Trophoblast cell (in vitro differentiated cells and primary cell): Measurements from ENCODE around the gene PDGFRB.

Source experiments
- DNase-seq, 2 donors: peaks; one replicate each; pipeline ENCODE4 v3.0.0-alpha.2; 2016
- H2AFZ ChIP-seq: 2 replicates; pipeline ENCODE4 v1.6.1; 2013; ENCODE audit warnings: low read length, moderate library complexity, mild to moderate bottlenecking; ENCODE audit not compliant: insufficient read depth, poor library complexity
- H2AK5ac ChIP-seq: 2 replicates; pipeline ENCODE4 v1.6.1; 2013; ENCODE audit warnings: mild to moderate bottlenecking, low read length
- H2BK120ac ChIP-seq: 2 replicates; pipeline ENCODE4 v1.6.1; 2013; ENCODE audit warnings: low read length, mild to moderate bottlenecking, moderate library complexity; ENCODE audit not compliant: insufficient read depth, poor library complexity
- H2BK12ac ChIP-seq: 2 replicates; pipeline ENCODE4 v1.6.1; 2013; ENCODE audit warnings: mild to moderate bottlenecking, low read length, moderate library complexity
- H2BK5ac ChIP-seq: 2 replicates; pipeline ENCODE4 v1.6.1; 2013; ENCODE audit warnings: low read length, low read depth, moderate library complexity, mild to moderate bottlenecking; ENCODE audit not compliant: poor library complexity
- H3K14ac ChIP-seq: 2 replicates; pipeline ENCODE4 v1.6.1; 2013; ENCODE audit warnings: mild to moderate bottlenecking, low read length
- H3K18ac ChIP-seq: 2 replicates; pipeline ENCODE4 v1.6.1; 2013; ENCODE audit warnings: mild to moderate bottlenecking, low read length
- H3K23ac ChIP-seq: 2 replicates; pipeline ENCODE4 v1.6.1; 2013; ENCODE audit warnings: low read length
- H3K27ac ChIP-seq: 2 replicates; pipeline ENCODE4 v1.5.1; 2013; ENCODE audit warnings: low read depth, mild to moderate bottlenecking, inconsistent platforms, low read length, moderate library complexity
- H3K27me3 ChIP-seq: 2 replicates; pipeline ENCODE4 v1.6.1; 2013; ENCODE audit warnings: inconsistent platforms, mild to moderate bottlenecking, low read length, moderate library complexity; ENCODE audit not compliant: insufficient read depth
- H3K36me3 ChIP-seq, 2 experiments: 1 replicate in 1 of 2; 2 replicates in 1 of 2; pipeline ENCODE4 v1.6.1; 2013; ENCODE audit warnings: low read length in 2 of 2, mild to moderate bottlenecking in 2 of 2, moderate library complexity in 1 of 2; ENCODE audit not compliant: insufficient read depth in 2 of 2, control insufficient read depth in 1 of 2
- H3K4ac ChIP-seq: 2 replicates; pipeline ENCODE4 v1.6.1; 2013; ENCODE audit warnings: low read depth, mild to moderate bottlenecking, low read length, moderate library complexity
- H3K4me1 ChIP-seq, 2 experiments: 1 replicate in 1 of 2; 2 replicates in 1 of 2; pipeline ENCODE4 v1.6.1; 2013; ENCODE audit warnings: low read length in 2 of 2, mild to moderate bottlenecking in 2 of 2, moderate library complexity in 1 of 2; ENCODE audit not compliant: insufficient read depth in 2 of 2, control insufficient read depth in 1 of 2
- H3K4me2 ChIP-seq: 2 replicates; pipeline ENCODE4 v1.6.1; 2013; ENCODE audit warnings: inconsistent platforms, mild to moderate bottlenecking, low read length, moderate library complexity
- H3K4me3 ChIP-seq: 2 replicates; pipeline ENCODE4 v1.5.1; 2013; ENCODE audit warnings: mild to moderate bottlenecking, low read depth, low read length, inconsistent platforms
- H3K79me1 ChIP-seq: one replicate; pipeline ENCODE4 v1.6.1; 2013; ENCODE audit warnings: low read length
- H3K79me2 ChIP-seq: 2 replicates; pipeline ENCODE4 v1.6.1; 2013; ENCODE audit warnings: low read length, mild to moderate bottlenecking; ENCODE audit not compliant: control insufficient read depth, insufficient read depth, poor library complexity
- H3K9ac ChIP-seq: 2 replicates; pipeline ENCODE4 v1.6.1; 2013; ENCODE audit warnings: mild to moderate bottlenecking, low read length
- H3K9me3 ChIP-seq: 2 replicates; pipeline ENCODE4 v1.6.1; 2013; ENCODE audit warnings: low read depth, mild to moderate bottlenecking, control low read depth, inconsistent platforms, low read length; ENCODE audit not compliant: insufficient read depth
- H4K12ac ChIP-seq: 2 replicates; pipeline ENCODE4 v1.6.1; 2013; ENCODE audit warnings: low read depth, mild to moderate bottlenecking, low read length, moderate library complexity
- H4K8ac ChIP-seq: 2 replicates; pipeline ENCODE4 v1.6.1; 2013; ENCODE audit warnings: low read depth, mild to moderate bottlenecking, low read length, moderate library complexity
- H4K91ac ChIP-seq: one replicate; pipeline ENCODE4 v1.6.1; 2013; ENCODE audit warnings: low read depth, mild to moderate bottlenecking, low read length, moderate library complexity
- WGBS: extraction: QIAGEN DNeasy Blood & Tissue Kit; methylation state at CpG from one replicate; pipeline ENCODE4 v1.1.7; 2013; ENCODE audit warnings: missing lambda C conversion rate; ENCODE audit not compliant: insufficient read length, insufficient coverage; ENCODE audit errors: extremely low coverage; 5-methylcytosine and 5-hydroxymethylcytosine counted together

Gene PDGFRB

GRCh38 chr5:150156540-150156939 lies 895 bp upstream of the PDGFRB start:
- no peak overlapping the region for H4K8ac ChIP-seq
- peak overlapping the region; percentile 9 for H4K91ac ChIP-seq
- peaks cover 7% of the 10 kb centered on the region for H3K79me2 ChIP-seq
- no peak overlapping the region for H3K18ac ChIP-seq
- H2BK120ac ChIP-seq, result no peak overlapping the region
- H4K12ac ChIP-seq, result no peak overlapping the region
- H3K27me3 ChIP-seq, result no peaks in the 10 kb centered on the region
- no peak overlapping the region for H2AFZ ChIP-seq
- H3K9ac ChIP-seq, result no peak overlapping the region
- no peak overlapping the region for H3K4me3 ChIP-seq
- H3K36me3 ChIP-seq, result peaks cover 9% of the 10 kb centered on the region in 2 experiments
- H2BK5ac ChIP-seq, result no peak overlapping the region
- no peak overlapping the region for H2AK5ac ChIP-seq
- no peak overlapping the region for H3K4ac ChIP-seq
- H3K4me1 ChIP-seq, result peaks cover 25 to 51% of the 10 kb centered on the region in 2 experiments
- no peaks in the 10 kb centered on the region for H3K9me3 ChIP-seq
- H2BK12ac ChIP-seq, result peak overlapping the region; percentile 48
- H3K79me1 ChIP-seq, result peaks cover 38% of the 10 kb centered on the region
- no peak overlapping the region for H3K27ac ChIP-seq
- no peak overlapping the region for H3K14ac ChIP-seq
- H3K23ac ChIP-seq, result no peak overlapping the region
- WGBS, result no CpG with 5 or more reads among the region's 4 CpGs
- H3K4me2 ChIP-seq, result peak overlapping the region; percentile 66
- DNase-seq, result no peak

- Histone ChIP-seq H3K18ac (no peak overlapping the region), H2BK5ac (peak overlapping the region; percentile 7), H3K27ac (peak overlapping the region; percentile 45), H3K9me3 (no peaks in the 10 kb centered on the region), H3K4ac (no peak overlapping the region), H3K9ac (no peak overlapping the region), H3K4me3 (no peak overlapping the region), H2BK12ac (peak overlapping the region; percentile 48), H3K79me2 (peaks cover 7% of the 10 kb centered on the region), H3K4me2 (peak overlapping the region; percentile 66), H3K27me3 (no peaks in the 10 kb centered on the region), H3K14ac (no peak overlapping the region), H4K91ac (no peak overlapping the region), H4K12ac (no peak overlapping the region), H3K23ac (no peak overlapping the region), H3K4me1 (peaks cover 25 to 48% of the 10 kb centered on the region in 2 experiments), H2AK5ac (peak overlapping the region; percentile 16), H4K8ac (no peak overlapping the region), H2AFZ (no peak overlapping the region), H2BK120ac (peak overlapping the region; percentile 14), H3K36me3 (peaks cover 9 to 13% of the 10 kb centered on the region in 2 experiments), H3K79me1 (peaks cover 33% of the 10 kb centered on the region)
- no peak for DNase-seq
- no CpG with 5 or more reads among the region's 9 CpGs for WGBS
These were observed 353 bp upstream of the PDGFRB start for GRCh38 chr5:150156027-150156368.

DNA sequence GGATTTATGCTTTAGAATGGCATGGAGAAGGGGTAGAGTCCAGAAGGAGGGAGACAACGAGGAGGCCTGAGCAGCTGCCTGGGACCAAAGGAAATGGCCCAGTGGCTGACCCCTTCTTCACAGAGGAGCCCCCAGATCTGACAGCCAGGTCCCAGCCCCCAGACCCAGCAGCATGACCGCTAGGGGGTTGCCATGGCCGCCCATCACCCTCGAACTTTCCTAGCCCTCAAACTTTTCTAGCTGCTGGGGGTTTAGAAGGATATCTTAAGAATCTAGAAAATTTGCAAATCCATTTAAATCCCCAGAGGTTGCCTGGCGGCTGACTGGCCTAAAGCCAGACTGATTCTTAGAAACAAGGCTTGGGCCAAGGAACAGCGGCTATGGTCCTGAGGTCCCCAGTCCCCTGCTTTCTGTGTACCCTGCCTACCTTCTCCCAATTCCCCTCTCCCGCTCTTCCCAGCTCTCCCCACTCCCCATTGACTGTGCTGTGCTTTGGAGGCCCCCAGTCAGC lies 972 bp downstream of the PDGFRB start:
- Histone ChIP-seq H3K18ac (peak overlapping the region; percentile 90), H2AFZ (peak overlapping the region; percentile 23), H2AK5ac (peak overlapping the region; percentile 80), H2BK5ac (peak overlapping the region; percentile 86), H3K36me3 (peaks cover 9 to 17% of the 10 kb centered on the region in 2 experiments), H3K23ac (no peak overlapping the region), H3K14ac (peak overlapping the region; percentile 94), H3K27ac (peak overlapping the region; percentile 85), H3K27me3 (no peaks in the 10 kb centered on the region), H3K79me2 (peaks cover 7% of the 10 kb centered on the region), H2BK12ac (peak overlapping the region; percentile 90), H2BK120ac (peak overlapping the region; percentile 95), H4K12ac (peak overlapping the region; percentile 61), H3K79me1 (peaks cover 27% of the 10 kb centered on the region), H3K9ac (peak overlapping the region; percentile 70), H3K4me3 (peak overlapping the region; percentile 49), H3K4me1 (peaks cover 21 to 39% of the 10 kb centered on the region in 2 experiments), H4K91ac (peak overlapping the region; percentile 95), H4K8ac (peak overlapping the region; percentile 83), H3K9me3 (no peaks in the 10 kb centered on the region), H3K4me2 (peak overlapping the region; percentile 66), H3K4ac (peak overlapping the region; percentile 89)
- DNase-seq, result no peak
- WGBS, result no CpG with 5 or more reads among the region's 7 CpGs

- Histone ChIP-seq H2BK5ac (peak overlapping the region; percentile 86), H2AK5ac (peak overlapping the region; percentile 80), H3K4me3 (peak overlapping the region; percentile 27), H3K27me3 (no peaks in the 10 kb centered on the region), H3K14ac (peak overlapping the region; percentile 84), H2BK120ac (peak overlapping the region; percentile 95), H3K18ac (peak overlapping the region; percentile 80), H4K12ac (peak overlapping the region; percentile 14), H3K4ac (peak overlapping the region; percentile 60), H4K91ac (peak overlapping the region; percentile 95), H2AFZ (peak overlapping the region; percentile 23), H4K8ac (peak overlapping the region; percentile 83), H3K27ac (peak overlapping the region; percentile 85), H3K23ac (no peak overlapping the region), H3K9me3 (no peaks in the 10 kb centered on the region), H2BK12ac (peak overlapping the region; percentile 74), H3K9ac (peak overlapping the region; percentile 32), H3K36me3 (peaks cover 11 to 19% of the 10 kb centered on the region in 2 experiments), H3K79me2 (peaks cover 7% of the 10 kb centered on the region), H3K4me2 (peak overlapping the region; percentile 66), H3K4me1 (peaks cover 21 to 37% of the 10 kb centered on the region in 2 experiments), H3K79me1 (peaks cover 27% of the 10 kb centered on the region)
- peak; percentile 31 to 54 for DNase-seq
- no CpG with 5 or more reads among the region's 9 CpGs for WGBS
These were observed 1.6 kb downstream of the PDGFRB start for GRCh38 chr5:150153957-150154617.
